HG03108 (cell line): ENCODE data around the gene NRXN3.

Source experiments
- ATAC-seq: cut with Tn5 transposase; IDR thresholded peaks from one replicate; pipeline ENCODE4 v1.9.1; 2021; ENCODE audit warnings: moderate library complexity; ENCODE audit not compliant: unreplicated experiment

NRXN3 gene

GRCh38 chr14:78872837-78873236, 702.7 kb downstream of the NRXN3 start:
- no peak for ATAC-seq

GRCh38 chr14:78873581-78873980, 703.4 kb downstream of the NRXN3 start:
- ATAC-seq = no peak

GRCh38 chr14:78875049-78875448, 704.9 kb downstream of the NRXN3 start:
- ATAC-seq = no peak

- ATAC-seq = no peak
Measured at GRCh38 chr14:78885884-78886283, 715.7 kb downstream of the NRXN3 start.

- ATAC-seq = no peak
Measured at GRCh38 chr14:78897443-78897842, 727.3 kb downstream of the NRXN3 start.

- ATAC-seq = no peak
Measured at GRCh38 chr14:78902010-78902623, 731.9 kb downstream of the NRXN3 start.

- no peak for ATAC-seq
Measured at GRCh38 chr14:78904094-78904493, 733.9 kb downstream of the NRXN3 start.

GRCh38 chr14:78917462-78917861, 747.3 kb downstream of the NRXN3 start:
- ATAC-seq = no peak

GRCh38 chr14:78921856-78922255, 751.7 kb downstream of the NRXN3 start:
- no peak for ATAC-seq

- ATAC-seq = no peak
Measured at GRCh38 chr14:78927261-78927660, 757.1 kb downstream of the NRXN3 start.

- no peak for ATAC-seq
Measured at GRCh38 chr14:78933166-78933565, 763.0 kb downstream of the NRXN3 start.

- ATAC-seq = no peak
Measured at GRCh38 chr14:78933948-78934524, 763.9 kb downstream of the NRXN3 start.

GRCh38 chr14:78946949-78947348, 776.8 kb downstream of the NRXN3 start:
- no peak for ATAC-seq

- ATAC-seq = no peak
Measured at GRCh38 chr14:78947681-78948080, 777.5 kb downstream of the NRXN3 start.

- ATAC-seq = no peak
Measured at GRCh38 chr14:78950649-78951048, 780.5 kb downstream of the NRXN3 start.

GRCh38 chr14:78951602-78952001, 781.4 kb downstream of the NRXN3 start:
- ATAC-seq = no peak

GRCh38 chr14:78959674-78960264, 789.6 kb downstream of the NRXN3 start:
- no peak for ATAC-seq

GRCh38 chr14:78967111-78967809, 797.1 kb downstream of the NRXN3 start:
- ATAC-seq = no peak

GRCh38 chr14:78968265-78968664, 798.1 kb downstream of the NRXN3 start:
- no peak for ATAC-seq

- no peak for ATAC-seq
Measured at GRCh38 chr14:78970677-78971076, 800.5 kb downstream of the NRXN3 start.

GRCh38 chr14:78972440-78972839, 802.3 kb downstream of the NRXN3 start:
- ATAC-seq = no peak

GRCh38 chr14:78974691-78975090, 804.5 kb downstream of the NRXN3 start:
- ATAC-seq = no peak
